ENCODE measurements around the gene TRA2B. TPM values are rescaled to one million over a fixed set of nuclear protein-coding genes. Genes with fewer than 3 reads are reported as not detected.

TRA2B gene
- total RNA-seq, 2 donors from 2014 or later: 84.5 to 98.2 TPM

DNA sequence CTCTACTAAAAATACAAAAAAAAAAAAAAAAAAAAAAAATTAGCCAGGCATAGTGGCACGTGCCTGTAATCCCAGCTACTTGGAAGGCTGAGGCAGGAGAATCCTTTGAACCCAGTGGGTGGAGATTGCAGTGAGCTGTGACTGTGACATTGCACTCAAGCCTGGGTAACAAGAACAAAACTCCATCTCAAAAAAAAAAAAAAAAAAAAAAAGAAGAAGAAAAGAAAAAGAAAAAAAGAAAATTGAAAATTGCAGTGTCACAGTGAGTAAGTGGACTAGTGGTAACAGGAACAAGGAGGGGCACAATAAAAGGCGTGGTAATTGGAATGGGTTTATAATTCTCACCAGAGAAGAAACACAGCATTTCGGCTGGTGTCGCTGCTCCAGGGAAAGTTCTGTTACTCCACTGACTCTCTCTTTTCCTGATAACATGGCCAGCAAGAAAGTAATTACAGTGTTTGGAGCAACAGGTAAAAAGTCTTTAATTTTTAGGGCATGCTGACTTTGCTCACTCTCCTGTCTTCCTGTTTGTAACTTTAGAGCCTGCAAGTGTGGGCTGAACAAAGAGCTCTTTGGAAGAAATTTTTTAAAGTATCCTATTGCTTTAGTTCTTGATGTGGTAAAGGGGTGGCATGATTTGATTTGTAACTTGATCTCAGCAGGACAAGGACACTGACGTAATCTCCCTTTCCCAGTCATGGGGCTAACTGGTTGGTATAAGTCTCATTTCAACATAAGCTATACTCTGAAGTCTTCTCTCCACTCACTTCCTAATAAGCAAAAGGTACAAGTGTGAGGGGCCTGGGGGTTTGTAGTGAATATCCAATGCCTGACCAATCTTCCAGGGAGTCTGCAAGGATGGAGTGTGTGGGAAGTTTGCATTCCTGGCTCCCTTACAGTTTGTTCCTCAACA lies 22.1 kb upstream of the TRA2B start:
- no peak for DNase-seq (ENCODE audit: low spot score)
- intact Hi-C loops (cut with DNase I): loop anchor here in 1 of 2 donors (5.0 kb wide), 2 partner anchors 628 to 1688 kb away; no protein-coding TSS in a partner anchor

DNA sequence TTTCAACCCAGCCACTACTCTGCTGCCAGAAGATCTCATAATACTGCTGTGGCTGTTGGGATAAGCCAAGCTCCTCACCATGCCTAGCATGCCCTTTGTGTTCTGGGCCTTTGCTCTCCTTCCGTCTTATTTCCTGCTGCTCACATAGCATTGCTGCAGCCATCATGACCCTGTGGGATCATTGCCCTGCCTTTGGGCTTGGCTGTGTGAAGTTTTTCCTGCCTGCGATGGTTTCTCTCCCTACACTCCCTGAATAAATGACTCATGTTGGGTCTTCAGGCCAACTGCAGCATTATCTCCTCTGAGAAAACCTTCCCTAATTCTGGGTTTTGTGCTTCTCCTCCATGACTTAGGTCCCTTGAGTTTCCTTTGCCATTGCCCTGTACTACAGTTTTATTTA lies 20.8 kb upstream of the TRA2B start:
- intact Hi-C loops (cut with DNase I): no loop called here
- no peak for DNase-seq (ENCODE audit: low spot score)

DNA sequence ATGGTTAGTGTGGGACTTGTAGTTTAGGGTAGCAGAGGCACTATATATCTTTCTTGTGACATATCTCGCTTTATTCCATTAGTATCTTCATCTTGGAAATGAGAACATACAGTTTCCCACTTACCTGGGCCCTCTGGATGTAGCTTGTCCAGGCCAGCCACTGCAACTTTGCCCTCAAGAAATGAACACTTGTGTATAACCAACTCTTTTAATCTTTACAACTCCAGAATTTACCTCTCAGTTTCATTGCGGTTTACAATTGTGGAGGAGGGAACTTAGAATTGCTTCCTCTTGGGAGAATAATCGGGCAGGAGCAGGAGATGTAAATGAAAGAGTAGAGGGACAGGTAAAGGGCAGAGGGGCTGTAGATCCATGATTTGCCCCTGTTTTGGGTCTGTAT lies 18.4 kb upstream of the TRA2B start:
- DNase-seq (ENCODE audit: low spot score): no peak
- intact Hi-C loops (cut with DNase I): no loop called here

DNA sequence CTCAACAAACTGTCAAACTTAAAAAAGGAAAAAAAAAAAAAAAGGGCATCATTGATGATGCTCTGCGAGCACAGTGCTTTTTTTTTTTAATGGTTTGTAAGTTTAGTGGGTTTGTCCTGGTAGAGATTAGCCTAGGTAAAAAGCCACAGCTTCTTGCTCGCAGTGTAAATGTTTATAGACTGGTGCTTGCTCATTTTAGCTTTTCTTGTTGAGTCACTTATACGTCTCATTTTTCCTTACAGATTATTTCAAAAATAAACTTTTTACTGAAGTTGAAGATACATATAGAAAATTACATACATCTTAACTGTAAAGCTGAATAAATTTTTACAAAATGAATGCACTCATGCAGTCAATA lies 16.5 kb upstream of the TRA2B start:
- intact Hi-C loops (cut with DNase I): no loop called here
- DNase-seq (ENCODE audit: low spot score): no peak

DNA sequence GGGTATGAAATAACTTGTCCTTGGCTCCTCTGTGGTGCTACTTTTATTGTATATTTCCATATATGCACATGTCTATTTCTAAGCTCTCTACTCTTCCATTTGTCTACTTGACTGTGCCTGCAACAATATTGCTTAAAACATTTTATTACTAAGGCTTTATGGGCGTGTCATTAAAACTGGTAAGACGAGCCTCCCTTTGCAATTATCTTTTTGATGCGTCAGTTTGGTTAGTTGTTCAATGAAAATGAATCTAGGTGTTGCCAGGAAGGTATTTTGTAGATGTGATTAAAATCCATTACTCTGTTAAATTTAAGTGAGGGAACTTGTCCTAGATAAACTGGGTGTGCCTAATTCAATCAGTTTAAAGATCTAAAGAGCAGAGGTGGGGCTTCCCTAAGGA lies 12.9 kb upstream of the TRA2B start:
- DNase-seq (ENCODE audit: low spot score): no peak
- intact Hi-C loops (cut with DNase I): no loop called here

DNA sequence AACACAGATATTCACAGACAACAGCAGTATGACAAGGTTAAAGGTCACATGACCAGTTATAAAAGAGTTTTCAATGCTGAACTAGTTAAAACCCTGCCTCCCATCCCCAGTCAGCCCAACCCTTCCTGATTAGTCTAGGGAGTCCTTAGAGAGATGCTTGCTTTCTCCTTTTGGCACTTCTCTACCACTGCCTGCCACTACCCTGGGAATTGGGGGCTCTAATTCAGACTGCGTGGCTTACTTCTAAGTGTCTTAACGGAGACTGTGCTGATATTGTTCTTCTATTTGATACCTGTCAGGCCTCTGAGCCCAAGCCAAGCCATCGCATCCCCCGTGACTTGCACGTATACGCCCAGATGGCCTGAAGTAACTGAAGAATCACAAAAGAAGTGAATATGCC lies 11.7 kb upstream of the TRA2B start:
- DNase-seq (ENCODE audit: low spot score): no peak
- intact Hi-C loops (cut with DNase I): no loop called here

DNA sequence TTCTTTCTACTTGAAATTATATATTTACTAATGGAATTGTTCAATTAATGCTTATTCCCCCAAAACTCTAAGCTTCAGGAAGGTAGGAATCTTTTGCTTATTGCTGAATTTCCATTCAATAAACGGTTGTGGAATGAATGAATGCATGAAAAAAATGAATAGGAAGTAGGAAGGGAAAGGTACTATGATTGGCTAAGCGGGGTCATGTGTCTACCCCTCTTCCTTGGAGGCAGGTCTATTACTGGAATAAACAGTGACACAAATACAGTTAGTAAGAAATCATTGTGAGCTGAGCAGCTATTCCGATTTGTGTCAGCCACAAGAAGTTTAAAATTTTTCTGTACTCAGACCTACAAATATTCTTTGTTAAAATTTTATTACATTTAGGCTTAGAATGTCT lies 10.5 kb upstream of the TRA2B start:
- DNase-seq (ENCODE audit: low spot score): no peak
- intact Hi-C loops (cut with DNase I): no loop called here

DNA sequence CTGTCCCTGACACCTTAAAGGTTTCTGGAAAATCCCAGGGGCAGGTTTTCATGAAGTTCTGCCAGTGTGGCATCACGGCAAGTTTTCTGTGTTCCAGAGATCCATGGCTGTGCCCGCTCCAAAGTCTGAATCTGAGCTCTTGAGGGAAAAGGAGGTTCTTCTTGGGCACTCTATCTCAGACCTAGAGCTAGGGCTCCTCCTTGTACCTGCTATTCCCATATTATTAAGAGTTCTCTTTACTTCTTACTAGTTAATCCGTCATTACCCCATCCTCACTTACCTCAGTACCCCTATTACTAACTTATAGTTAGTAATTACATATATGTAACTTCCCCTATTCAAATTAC lies 5.9 kb upstream of the TRA2B start:
- no peak for DNase-seq (ENCODE audit: low spot score)
- intact Hi-C loops (cut with DNase I): no loop called here

DNA sequence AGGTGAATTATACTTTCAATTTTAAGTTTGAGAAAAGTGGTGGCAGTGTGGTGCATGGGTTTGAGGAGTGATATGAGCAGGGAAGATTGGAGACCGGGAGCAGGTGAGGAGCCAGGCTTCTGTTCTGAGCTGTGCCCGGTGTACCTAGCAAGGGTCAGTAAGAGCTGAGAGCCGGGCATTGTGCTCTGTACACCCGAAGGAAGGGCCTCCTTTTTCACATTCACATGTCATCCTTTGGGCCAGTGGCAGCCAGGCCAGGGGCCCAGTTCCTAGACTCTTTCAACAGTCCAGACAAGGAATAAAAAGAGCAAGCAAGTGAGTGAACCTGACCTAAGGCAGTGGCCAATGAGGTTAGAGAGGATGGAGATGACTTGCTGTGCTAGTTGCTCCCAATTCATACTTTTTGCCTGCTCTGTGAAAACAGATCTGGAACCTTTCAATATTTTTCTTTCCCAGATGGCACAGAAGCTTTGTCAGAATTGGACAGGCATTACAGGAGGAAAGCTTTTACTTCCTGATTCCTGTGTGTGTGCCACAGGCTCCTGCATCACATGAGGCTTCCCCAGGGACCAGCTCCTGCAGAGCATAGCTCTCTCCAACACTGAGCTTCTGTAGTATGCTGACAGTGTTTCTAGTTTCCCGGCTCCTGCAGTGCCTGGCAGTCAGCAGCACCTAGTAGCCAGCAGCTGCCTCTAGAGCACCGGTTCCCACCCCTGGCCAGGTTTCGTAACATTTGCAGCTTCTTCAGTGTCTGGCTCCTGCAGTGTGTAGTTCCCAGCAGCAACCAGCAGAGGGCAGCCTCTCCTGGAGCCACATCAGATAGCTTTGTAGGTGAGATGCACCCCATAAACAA lies 5.3 kb upstream of the TRA2B start:
- DNase-seq (ENCODE audit: low spot score): peak; percentile 94
- intact Hi-C loops (cut with DNase I): no loop called here

DNA sequence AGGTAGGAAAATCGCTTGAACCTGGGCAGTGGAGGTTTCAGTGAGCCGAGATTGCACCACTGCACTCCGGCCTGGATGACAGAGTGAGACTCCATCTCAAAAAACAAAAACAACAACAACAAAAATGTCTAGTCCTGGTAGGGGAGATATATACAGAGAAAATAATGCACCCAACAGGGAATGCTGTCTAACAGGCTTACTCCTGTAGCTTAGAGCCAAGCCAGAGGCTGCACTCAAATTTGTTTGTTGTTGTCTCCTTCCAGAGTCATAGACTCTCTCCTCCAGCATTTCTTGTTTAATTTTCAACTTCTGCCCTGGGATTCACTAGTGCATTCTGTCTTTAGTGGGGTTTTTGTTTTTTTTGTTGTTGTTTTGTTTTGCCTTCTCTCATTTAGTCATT lies 4.6 kb upstream of the TRA2B start:
- intact Hi-C loops (cut with DNase I): no loop called here
- DNase-seq (ENCODE audit: low spot score): no peak

DNA sequence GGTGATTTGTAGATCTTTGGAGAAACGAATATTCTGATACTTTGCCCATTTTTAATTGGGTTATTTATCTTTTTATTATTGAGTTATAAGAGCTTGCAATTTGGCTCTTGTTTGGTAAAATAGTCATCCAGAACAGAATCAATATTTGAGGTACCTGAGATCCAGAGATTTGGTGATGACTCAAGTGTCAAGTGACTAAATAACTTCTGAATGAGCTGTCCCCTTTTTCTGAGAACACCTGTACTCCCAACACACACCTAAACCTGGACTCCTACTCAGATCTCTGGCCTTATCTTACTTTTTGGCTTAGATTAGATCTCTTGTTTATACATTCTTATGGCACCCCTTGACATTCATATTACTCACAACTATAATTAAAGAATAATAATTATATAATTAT lies 3.1 kb upstream of the TRA2B start:
- intact Hi-C loops (cut with DNase I): no loop called here
- DNase-seq (ENCODE audit: low spot score): no peak

DNA sequence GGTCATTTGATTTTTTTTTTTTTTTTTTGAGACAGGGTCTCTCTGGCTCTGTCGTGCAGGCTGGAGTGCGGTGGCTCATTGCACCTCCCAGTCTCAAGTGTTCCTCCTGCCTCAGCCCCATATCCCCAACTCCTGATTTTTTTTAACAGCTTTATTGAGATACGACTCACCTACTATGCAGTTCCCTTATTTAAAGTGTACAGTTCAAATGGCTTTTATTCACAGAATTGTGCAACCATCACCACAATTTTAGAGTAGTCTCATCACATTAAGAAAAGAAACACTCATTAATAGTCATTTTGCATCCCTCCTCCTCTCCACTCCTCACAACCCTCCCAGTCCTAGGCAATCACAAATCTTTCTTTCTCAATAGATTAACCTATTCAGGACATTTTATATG lies 1.9 kb upstream of the TRA2B start:
- no peak for DNase-seq (ENCODE audit: low spot score)
- intact Hi-C loops (cut with DNase I): no loop called here

DNA sequence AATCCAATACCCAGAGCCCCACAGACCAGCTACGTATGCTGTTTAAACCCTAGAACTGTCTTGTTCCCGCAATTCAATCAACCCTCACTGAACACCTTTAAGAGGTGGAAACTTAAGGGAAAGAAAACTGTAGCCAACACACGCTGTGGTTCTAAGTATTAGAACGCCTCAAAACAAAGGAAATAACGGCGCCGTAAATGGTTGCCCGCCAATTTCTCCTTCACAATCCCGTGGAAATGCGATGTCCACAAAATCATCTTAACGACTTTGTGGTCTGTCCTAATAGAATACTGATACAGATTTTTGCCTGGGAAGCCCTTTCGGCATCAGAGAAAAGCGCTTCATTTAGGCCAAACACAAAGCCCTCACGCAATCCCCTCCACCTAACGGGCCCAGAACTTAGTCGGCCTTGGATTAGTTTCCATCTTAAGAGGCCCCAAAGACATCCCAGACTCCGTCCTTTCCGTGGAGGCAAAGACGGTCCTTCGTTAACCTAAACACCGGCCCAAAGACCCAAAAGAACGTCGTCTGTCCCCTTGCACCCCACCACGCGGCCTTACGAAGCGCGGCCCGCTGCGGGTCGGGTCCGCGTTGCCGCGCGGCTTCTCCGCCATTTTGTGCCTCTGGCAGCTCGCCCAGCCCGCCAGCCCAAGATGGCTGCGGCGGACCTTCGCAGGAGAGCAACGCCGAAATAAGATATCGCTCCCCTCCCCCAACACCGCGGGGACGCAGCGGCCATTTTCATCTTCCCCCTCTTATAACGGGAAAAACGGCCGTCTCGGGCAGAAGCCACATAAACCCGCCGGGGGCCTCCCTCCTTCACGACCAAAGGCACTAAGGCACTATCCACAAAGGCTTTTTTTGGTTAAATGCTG lies 763 bp downstream of the TRA2B start:
- peak; percentile 97 for DNase-seq (ENCODE audit: low spot score)
- intact Hi-C loops (cut with DNase I): no loop called here

DNA sequence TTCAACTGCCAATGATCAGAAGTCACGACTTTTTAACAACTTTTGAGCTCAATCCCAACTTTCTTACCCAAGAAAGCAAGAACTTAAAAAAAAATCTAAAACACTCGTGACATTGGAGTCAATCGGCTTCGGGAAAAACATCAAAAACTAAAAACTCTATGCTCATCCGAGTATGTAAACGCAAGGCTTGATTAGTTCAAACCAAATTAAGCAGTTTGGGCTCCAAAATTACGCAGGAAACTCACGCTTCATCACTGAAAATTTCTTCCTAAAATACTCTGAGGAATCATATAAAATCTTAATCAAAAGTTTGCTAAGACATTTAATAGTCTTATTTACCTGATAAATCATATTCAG lies 1.6 kb downstream of the TRA2B start:
- intact Hi-C loops (cut with DNase I): no loop called here
- DNase-seq (ENCODE audit: low spot score): no peak

DNA sequence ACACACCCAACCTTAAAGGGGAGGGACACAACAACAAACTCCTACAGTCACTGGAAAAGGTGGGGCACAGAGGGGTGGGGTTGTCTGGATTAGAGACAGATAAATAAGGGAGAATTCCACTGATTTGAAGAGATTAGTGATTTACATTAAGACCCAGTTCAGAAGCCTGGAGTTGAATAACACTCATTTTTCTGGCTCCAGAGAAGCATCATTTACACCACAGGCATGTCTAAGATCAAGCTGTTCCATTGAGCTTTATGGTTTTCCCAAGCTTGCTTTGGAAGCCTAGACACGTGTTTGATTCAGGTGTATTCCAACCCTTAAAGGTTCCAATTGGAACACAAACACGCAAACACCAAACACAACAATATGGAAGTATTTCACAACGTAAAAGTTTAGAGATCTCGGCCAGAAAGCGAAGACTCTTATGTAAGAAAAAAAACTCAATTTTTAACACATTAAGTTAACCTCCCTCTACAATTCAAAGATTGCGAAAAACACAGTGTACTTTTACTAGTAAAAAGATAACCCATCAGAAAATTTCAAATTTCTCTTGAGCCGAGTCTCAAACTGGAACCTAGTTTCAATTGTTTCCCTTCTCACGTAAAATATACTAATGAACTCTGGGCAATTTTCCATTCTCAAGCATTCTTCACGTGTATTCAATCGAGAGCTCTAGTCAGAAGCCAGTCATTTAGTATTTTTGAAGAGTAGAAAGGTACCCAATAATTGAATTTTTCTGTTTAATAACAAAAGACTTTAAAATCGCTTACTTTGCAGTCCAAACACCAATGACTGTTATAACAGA lies 2.1 kb downstream of the TRA2B start:
- DNase-seq (ENCODE audit: low spot score): no peak
- intact Hi-C loops (cut with DNase I): no loop called here

DNA sequence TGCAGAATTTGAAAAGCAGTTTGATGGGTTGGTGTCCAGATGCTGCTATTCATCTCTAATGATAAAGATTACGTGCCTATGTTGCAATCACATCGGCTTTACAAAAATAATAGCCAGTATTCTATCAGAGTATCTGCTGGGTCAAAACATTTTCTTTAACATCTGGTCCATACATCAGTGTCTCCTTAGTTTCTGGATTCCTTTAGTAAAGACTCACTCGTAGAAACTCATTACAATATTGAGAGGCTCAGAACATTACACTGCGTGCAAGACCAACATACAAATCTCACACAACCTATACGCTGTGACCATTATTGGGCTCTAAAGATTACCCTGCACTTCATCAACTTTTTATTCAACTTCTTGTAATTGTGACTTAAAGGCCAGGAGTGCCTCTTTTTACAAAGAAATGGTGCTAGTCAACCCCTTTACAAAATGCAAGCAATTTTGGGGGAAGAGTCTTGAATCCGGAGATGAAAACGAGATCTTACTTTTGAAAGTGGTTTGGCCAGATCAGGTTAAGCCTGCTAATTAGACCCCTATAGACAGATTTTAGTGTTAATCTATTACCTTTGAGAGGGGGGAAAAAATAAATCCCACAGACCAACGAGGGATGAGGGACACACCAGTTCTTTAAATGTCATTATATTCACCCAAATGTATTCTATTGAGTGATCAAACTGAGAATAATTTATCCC lies 2.9 kb downstream of the TRA2B start:
- intact Hi-C loops (cut with DNase I): no loop called here
- no peak for DNase-seq (ENCODE audit: low spot score)

DNA sequence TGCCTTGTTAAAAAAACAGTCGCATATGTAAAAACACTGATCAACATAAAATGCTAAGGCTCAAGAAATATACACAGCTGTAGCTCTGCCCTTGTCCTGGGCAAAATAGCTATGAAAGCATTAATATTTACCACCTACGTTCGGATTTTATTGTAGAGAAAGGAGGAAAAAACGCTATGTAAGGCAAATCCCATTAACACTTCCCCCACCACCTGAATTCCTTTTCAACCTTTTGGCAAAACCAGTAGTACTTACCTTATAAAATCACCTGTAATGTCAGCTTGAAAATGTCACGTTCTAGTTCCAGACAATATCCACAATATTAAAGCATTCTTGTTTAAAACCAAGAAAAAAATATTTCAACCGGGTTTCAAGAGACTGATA lies 3.6 kb downstream of the TRA2B start:
- no peak for DNase-seq (ENCODE audit: low spot score)
- intact Hi-C loops (cut with DNase I): no loop called here

DNA sequence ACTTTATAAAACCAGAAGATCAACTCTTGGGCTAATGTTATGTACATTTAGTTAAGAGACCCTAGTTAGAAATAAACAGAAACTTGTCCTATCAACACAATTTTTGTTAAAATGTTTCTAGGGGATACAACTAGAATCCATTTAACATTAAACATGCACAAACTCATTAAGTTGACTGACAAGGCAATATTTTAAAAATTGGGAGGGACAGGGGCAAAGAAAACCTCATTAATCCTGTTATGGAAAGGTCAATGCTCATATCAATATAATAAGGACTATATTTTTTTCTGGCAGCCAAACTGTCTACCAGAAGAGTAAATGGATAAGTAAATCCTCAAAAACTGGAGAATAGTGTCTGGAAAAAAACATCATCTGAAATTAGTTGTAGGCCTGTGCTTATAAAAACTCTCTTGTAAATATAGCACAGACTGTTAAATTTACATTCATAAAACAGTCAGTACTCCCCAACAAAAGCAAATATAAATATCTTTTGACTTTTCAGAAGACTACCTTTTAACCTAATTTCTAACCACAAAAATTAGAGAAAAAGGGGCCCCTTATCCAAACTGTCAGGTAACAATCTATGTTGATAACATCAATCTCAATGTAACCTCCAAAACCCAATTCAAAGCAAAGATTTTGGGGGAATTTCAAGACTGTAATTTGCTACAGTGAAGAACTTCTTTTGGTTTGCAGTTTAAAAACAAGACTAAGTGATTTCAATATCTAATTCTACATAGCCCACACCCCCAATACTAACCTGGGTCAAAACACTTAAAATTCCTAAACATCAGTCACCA lies 4.2 kb downstream of the TRA2B start:
- DNase-seq (ENCODE audit: low spot score): no peak
- intact Hi-C loops (cut with DNase I): no loop called here
